Mesendoderm (in vitro differentiated cells): ENCODE measurements around the gene EPN2.

Source experiments
- DNase-seq: peaks from one replicate; pipeline ENCODE4 v3.0.0; 2013
- H2AK5ac ChIP-seq: 2 replicates; pipeline ENCODE4 v1.6.1; 2013; ENCODE audit warnings: low read length, inconsistent platforms
- H2BK120ac ChIP-seq: 2 replicates; pipeline ENCODE4 v1.6.1; 2013; ENCODE audit warnings: low read depth, mild to moderate bottlenecking, low read length, moderate library complexity, mixed read lengths
- H2BK15ac ChIP-seq: replicated peaks from 2 replicates; pipeline ENCODE4 v1.6.1; 2013; ENCODE audit warnings: low read depth, mild to moderate bottlenecking, moderate library complexity
- H2BK5ac ChIP-seq: 2 replicates; pipeline ENCODE4 v1.6.1; 2013; ENCODE audit warnings: low read length, inconsistent platforms
- H3K18ac ChIP-seq: 2 replicates; pipeline ENCODE4 v1.6.1; 2013; ENCODE audit warnings: mild to moderate bottlenecking, low read length, mixed read lengths
- H3K23ac ChIP-seq: one replicate; pipeline ENCODE4 v1.6.1; 2013; ENCODE audit warnings: low read length
- H3K27ac ChIP-seq: 2 replicates; pipeline ENCODE4 v1.5.1; 2013; ENCODE audit warnings: low read depth, mild to moderate bottlenecking, inconsistent platforms, low read length, moderate library complexity
- H3K27me3 ChIP-seq: 2 replicates; pipeline ENCODE4 v1.6.1; 2013; ENCODE audit warnings: low read length, control low read depth, mild to moderate bottlenecking, inconsistent platforms; ENCODE audit not compliant: insufficient read depth, poor library complexity
- H3K36me3 ChIP-seq: 2 replicates; pipeline ENCODE4 v1.6.1; 2013; ENCODE audit warnings: low read length, inconsistent platforms; ENCODE audit not compliant: control insufficient read depth, insufficient read depth
- H3K4ac ChIP-seq: one replicate; pipeline ENCODE4 v1.6.1; 2013; ENCODE audit warnings: low read depth, mild to moderate bottlenecking, low read length, moderate library complexity
- H3K4me1 ChIP-seq: 2 replicates; pipeline ENCODE4 v1.6.1; 2013; ENCODE audit warnings: low read depth, low read length, inconsistent platforms; ENCODE audit not compliant: control insufficient read depth
- H3K4me2 ChIP-seq: 2 replicates; pipeline ENCODE4 v1.6.1; 2013; ENCODE audit warnings: low read length
- H3K4me3 ChIP-seq: 2 replicates; pipeline ENCODE4 v1.5.1; 2013; ENCODE audit warnings: mild to moderate bottlenecking, low read length
- H3K56ac ChIP-seq: one replicate; pipeline ENCODE4 v1.6.1; 2013; ENCODE audit warnings: low read length
- H3K79me1 ChIP-seq: 2 replicates; pipeline ENCODE4 v1.6.1; 2013; ENCODE audit warnings: low read length, inconsistent platforms
- H3K79me2 ChIP-seq: 2 replicates; pipeline ENCODE4 v1.6.1; 2013; ENCODE audit warnings: mild to moderate bottlenecking, low read length; ENCODE audit not compliant: control insufficient read depth, insufficient read depth
- H3K9ac ChIP-seq: 2 replicates; pipeline ENCODE4 v1.6.1; 2013; ENCODE audit warnings: low read length, inconsistent platforms
- H4K5ac ChIP-seq: one replicate; pipeline ENCODE4 v1.6.1; 2013; ENCODE audit warnings: low read length
- H4K8ac ChIP-seq: one replicate; pipeline ENCODE4 v1.6.1; 2013; ENCODE audit warnings: low read depth, mild to moderate bottlenecking, control low read depth, low read length, moderate library complexity
- WGBS: extraction: QIAGEN DNeasy Blood & Tissue Kit; methylation state at CpG from one replicate; pipeline ENCODE4 v1.1.7; 2013; ENCODE audit warnings: low lambda C conversion rate, missing lambda C conversion rate; ENCODE audit not compliant: insufficient coverage; ENCODE audit errors: extremely low coverage; 5-methylcytosine and 5-hydroxymethylcytosine counted together

The EPN2 gene

GRCh38 chr17:19292377-19292711 is 55.2 kb downstream of the EPN2 start:
- Histone ChIP-seq H3K23ac (no peak overlapping the region), H3K4me3 (no peak overlapping the region), H2BK5ac (no peak overlapping the region), H3K9ac (no peak overlapping the region), H3K18ac (no peak overlapping the region), H2BK120ac (no peak overlapping the region), H3K4me1 (peaks cover 5% of the 10 kb centered on the region), H2BK15ac (no peak overlapping the region), H3K79me2 (peaks cover 2% of the 10 kb centered on the region), H4K5ac (no peak overlapping the region), H3K79me1 (peaks cover 21% of the 10 kb centered on the region), H3K4me2 (no peak overlapping the region), H3K36me3 (no peaks in the 10 kb centered on the region), H3K56ac (no peak overlapping the region), H2AK5ac (no peak overlapping the region), H3K27ac (no peak overlapping the region), H4K8ac (no peak overlapping the region), H3K27me3 (no peaks in the 10 kb centered on the region), H3K4ac (no peak overlapping the region)
- no peak for DNase-seq
- WGBS: no CpG with 5 or more reads among the region's 4 CpGs

- Histone ChIP-seq H3K27ac (no peak overlapping the region), H3K4me3 (no peak overlapping the region), H2BK5ac (no peak overlapping the region), H3K79me2 (no peaks in the 10 kb centered on the region), H3K4ac (no peak overlapping the region), H3K9ac (no peak overlapping the region), H2BK120ac (no peak overlapping the region), H3K18ac (no peak overlapping the region), H2AK5ac (no peak overlapping the region), H4K5ac (no peak overlapping the region), H3K27me3 (no peaks in the 10 kb centered on the region), H3K56ac (no peak overlapping the region), H2BK15ac (no peak overlapping the region), H3K4me2 (no peak overlapping the region), H3K23ac (no peak overlapping the region), H3K79me1 (peaks cover 13% of the 10 kb centered on the region), H3K4me1 (peaks cover 2% of the 10 kb centered on the region), H4K8ac (no peak overlapping the region), H3K36me3 (no peaks in the 10 kb centered on the region)
- DNase-seq: no peak
- WGBS: no CpG with 5 or more reads among the region's 3 CpGs
Observed at GRCh38 chr17:19294443-19294842, 57.3 kb downstream of the EPN2 start.

GRCh38 chr17:19295473-19296135 is 58.4 kb downstream of the EPN2 start:
- H3K79me1 ChIP-seq: peaks cover 11% of the 10 kb centered on the region
- no peak overlapping the region for H3K56ac ChIP-seq
- H2AK5ac ChIP-seq: no peak overlapping the region
- H3K4ac ChIP-seq: no peak overlapping the region
- H3K4me2 ChIP-seq: no peak overlapping the region
- no peak overlapping the region for H2BK5ac ChIP-seq
- no peak overlapping the region for H4K8ac ChIP-seq
- H2BK15ac ChIP-seq: no peak overlapping the region
- H3K23ac ChIP-seq: no peak overlapping the region
- no peaks in the 10 kb centered on the region for H3K36me3 ChIP-seq
- H3K9ac ChIP-seq: no peak overlapping the region
- no peak overlapping the region for H4K5ac ChIP-seq
- H3K79me2 ChIP-seq: no peaks in the 10 kb centered on the region
- no peak overlapping the region for H3K27ac ChIP-seq
- whole genome bisulfite sequencing: no CpG with 5 or more reads among the region's 8 CpGs
- H3K4me3 ChIP-seq: no peak overlapping the region
- no peaks in the 10 kb centered on the region for H3K4me1 ChIP-seq
- H3K27me3 ChIP-seq: no peaks in the 10 kb centered on the region
- DNase-seq: no peak
- H2BK120ac ChIP-seq: no peak overlapping the region
- H3K18ac ChIP-seq: no peak overlapping the region

- Histone ChIP-seq H2AK5ac (no peak overlapping the region), H3K36me3 (no peaks in the 10 kb centered on the region), H3K4me2 (no peak overlapping the region), H3K23ac (no peak overlapping the region), H3K9ac (no peak overlapping the region), H4K8ac (no peak overlapping the region), H4K5ac (no peak overlapping the region), H3K18ac (no peak overlapping the region), H3K4me1 (no peaks in the 10 kb centered on the region), H3K4me3 (no peak overlapping the region), H2BK15ac (no peak overlapping the region), H3K27ac (no peak overlapping the region), H3K79me2 (no peaks in the 10 kb centered on the region), H3K56ac (no peak overlapping the region), H3K79me1 (peaks cover 13% of the 10 kb centered on the region), H3K27me3 (no peaks in the 10 kb centered on the region), H3K4ac (no peak overlapping the region), H2BK120ac (no peak overlapping the region), H2BK5ac (no peak overlapping the region)
- WGBS: no CpG with 5 or more reads among the region's 11 CpGs
- DNase-seq: no peak
Observed at GRCh38 chr17:19296786-19297778, 59.9 kb downstream of the EPN2 start.

- Histone ChIP-seq H2BK15ac (no peak overlapping the region), H3K18ac (no peak overlapping the region), H3K4me3 (no peak overlapping the region), H3K4ac (no peak overlapping the region), H3K27ac (no peak overlapping the region), H3K23ac (no peak overlapping the region), H3K36me3 (no peaks in the 10 kb centered on the region), H2AK5ac (no peak overlapping the region), H4K5ac (no peak overlapping the region), H3K4me2 (no peak overlapping the region), H3K27me3 (no peaks in the 10 kb centered on the region), H3K9ac (no peak overlapping the region), H3K4me1 (no peaks in the 10 kb centered on the region), H4K8ac (no peak overlapping the region), H2BK5ac (no peak overlapping the region), H3K79me1 (peaks cover 10% of the 10 kb centered on the region), H3K56ac (no peak overlapping the region), H3K79me2 (no peaks in the 10 kb centered on the region), H2BK120ac (no peak overlapping the region)
- no peak for DNase-seq
- no CpG with 5 or more reads among the region's 6 CpGs for WGBS
Observed at GRCh38 chr17:19298569-19299213, 61.5 kb downstream of the EPN2 start.
